Endothelial cell of umbilical vein (primary cell): Measurements from ENCODE around the gene SLC24A3. TPM values are rescaled to one million over a fixed set of nuclear protein-coding genes. Genes with fewer than 3 reads are reported as not detected.

Experiments used
- BruUV-seq: library from RNA; stranded (reverse); fragments of 400-500 nt; replicated peaks from 2 replicates; lab custom pipeline; 2021; lab: Mats Ljungman, UMichigan
- CTCF ChIA-PET: fragments of 300-600, 350-600 bp; sonication (Branson Sonifier 250); formaldehyde crosslinking; loops from one replicate; lab custom pipeline; 2021; ENCODE audit warnings: antibody characterized with exemption, inconsistent platforms; lab: Charles Lee
- POLR2A ChIA-PET: fragments of 300-600, 350-600 bp; sonication (Branson Sonifier 250); formaldehyde crosslinking; loops from one replicate; lab custom pipeline; 2021; ENCODE audit warnings: antibody characterized with exemption, inconsistent platforms; lab: Charles Lee
- DNase-seq: peaks from one replicate; pipeline ENCODE4 v3.0.0-alpha.2; 2011; ENCODE audit warnings: low read depth, low spot score
- FAIRE-seq: peaks from 2 replicates; lab custom pipeline; 2011; peaks lifted over from hg19 to GRCh38; lab: Jason Lieb, UNC
- H2AFZ ChIP-seq: 2 replicates; pipeline ENCODE4 v1.6.0; 2012; ENCODE audit warnings: low read depth, low read length, control low read depth, inconsistent platforms
- H3K27ac ChIP-seq: 2 replicates; pipeline ENCODE4 v1.5.1; 2011; ENCODE audit warnings: low read depth, mild to moderate bottlenecking, control low read depth, low read length, moderate library complexity; ENCODE audit not compliant: insufficient read depth
- H3K27me3 ChIP-seq, 2 experiments: 2 replicates each; pipeline versions ENCODE4 v1.6.0 to v1.6.1; 2011; ENCODE audit warnings: low read length in 2 of 2, mixed read lengths in 1 of 2; ENCODE audit not compliant: control insufficient read depth in 2 of 2, insufficient read depth in 2 of 2
- H3K36me3 ChIP-seq, 2 experiments: 2 replicates in 1 of 2; 3 replicates in 1 of 2; pipeline ENCODE4 v1.5.1; 2011; ENCODE audit warnings: low read length in 2 of 2, mild to moderate bottlenecking in 1 of 2, moderate library complexity in 1 of 2; ENCODE audit not compliant: control insufficient read depth in 2 of 2, insufficient read depth in 2 of 2; ENCODE audit errors: extremely low read depth in 1 of 2
- H3K4me1 ChIP-seq: 3 replicates; pipeline ENCODE4 v1.5.1; 2011; ENCODE audit warnings: mild to moderate bottlenecking, low read length; ENCODE audit not compliant: control insufficient read depth, insufficient read depth; ENCODE audit errors: extremely low read depth
- H3K4me2 ChIP-seq: 2 replicates; pipeline ENCODE4 v1.6.1; 2011; ENCODE audit warnings: low read length, control low read depth, mixed read lengths; ENCODE audit not compliant: insufficient read depth
- H3K4me3 ChIP-seq, 3 experiments: fragments of 200-600 bp in 1 of 3; sonication (generic), shearing (Covaris generic) in 1 of 3; replicated peaks in 1 of 3; 2 replicates each; pipeline ENCODE4 v1.5.1; 2011 to 2016; ENCODE audit warnings: control low read depth in 3 of 3, low read length in 3 of 3, mild to moderate bottlenecking in 2 of 3, inconsistent platforms in 1 of 3, low read depth in 1 of 3, moderate library complexity in 1 of 3; ENCODE audit not compliant: insufficient read depth in 1 of 3
- H3K79me2 ChIP-seq: 2 replicates; pipeline ENCODE4 v1.6.0; 2012; ENCODE audit warnings: low read length, inconsistent platforms; ENCODE audit not compliant: control insufficient read depth, insufficient read depth
- H3K9ac ChIP-seq: replicated peaks from 2 replicates; pipeline ENCODE3; 2011; ENCODE audit warnings: low read length, control low read depth; ENCODE audit not compliant: insufficient read depth; ENCODE audit errors: extremely low read depth
- H3K9me1 ChIP-seq: replicated peaks from 3 replicates; pipeline ENCODE4 v1.6.0; 2011; ENCODE audit warnings: mild to moderate bottlenecking, low read length; ENCODE audit not compliant: control insufficient read depth, insufficient read depth; ENCODE audit errors: extremely low read depth
- H3K9me3 ChIP-seq: replicated peaks from 2 replicates; pipeline ENCODE4 v1.5.1; 2012; ENCODE audit warnings: low read length, inconsistent platforms; ENCODE audit not compliant: control insufficient read depth, insufficient read depth
- H4K20me1 ChIP-seq: replicated peaks from 2 replicates; pipeline ENCODE3; 2011; ENCODE audit warnings: mild to moderate bottlenecking, low read length; ENCODE audit not compliant: control insufficient read depth, insufficient read depth; ENCODE audit errors: extremely low read depth
- EZH2 ChIP-seq: IDR thresholded peaks from 2 replicates; pipeline ENCODE4 v1.6.1; 2012; ENCODE audit warnings: borderline replicate concordance, low read depth, mild to moderate bottlenecking, moderate library complexity, low read length, inconsistent platforms; ENCODE audit not compliant: severe bottlenecking
- FOS ChIP-seq: IDR thresholded peaks from 2 replicates; pipeline ENCODE4 v1.6.1; 2011; ENCODE audit warnings: mild to moderate bottlenecking, low read length, moderate library complexity, borderline replicate concordance; ENCODE audit not compliant: insufficient read depth
- GATA2 ChIP-seq: IDR thresholded peaks from 2 replicates; pipeline ENCODE4 v1.7.0; 2011; ENCODE audit warnings: low read depth, mild to moderate bottlenecking, moderate library complexity, mixed read lengths, low read length; ENCODE audit not compliant: insufficient read length, insufficient read depth
- JUN ChIP-seq: IDR thresholded peaks from 2 replicates; pipeline ENCODE4 v1.6.1; 2011; ENCODE audit warnings: borderline replicate concordance, low read depth; ENCODE audit not compliant: insufficient read length, insufficient read depth
- MYC ChIP-seq: IDR thresholded peaks from one replicate; pipeline ENCODE4 v1.6.1; 2011; ENCODE audit warnings: mild to moderate bottlenecking, low read depth, low read length
- POLR2A ChIP-seq: IDR thresholded peaks from 2 replicates; pipeline ENCODE4 v1.6.1; 2012; ENCODE audit warnings: low read depth, mild to moderate bottlenecking, control low read depth, low read length
- POLR2AphosphoS5 ChIP-seq: IDR thresholded peaks from 2 replicates; pipeline ENCODE4 v1.6.1; 2012; ENCODE audit warnings: low read depth, mild to moderate bottlenecking, control low read depth, low read length, moderate library complexity; ENCODE audit not compliant: insufficient read depth
- dilution Hi-C: fragments of 300-500 bp; cut with MboI; formaldehyde crosslinking; loops from one replicate; pipeline ENCODE4 v1.15.0; 2019; ENCODE audit warnings: low sequenced_read_pairs; ENCODE audit not compliant: extremely low pct_ligation_motif_present
- intact Hi-C: fragments of 100-400 bp; cut with micrococcal nuclease; formaldehyde crosslinking; loops from one replicate; pipeline ENCODE4 v1.10.0; 2022
- polyA plus RNA-seq, 4 experiments: library from polyadenylated mRNA; depleted of rRNA in 3 of 4; stranded (reverse) in 3 of 4; unstranded in 1 of 4; fragments of >200 nt; gene quantifications; 2 replicates each; pipeline versions ENCODE4 v1.2.1 to v1.2.3, GENCODE V29; 2011 to 2012; ENCODE audit warnings: missing spikeins in 1 of 4
- total RNA-seq: library from RNA; stranded (reverse); gene quantifications from 2 replicates; pipeline ENCODE4 v1.2.3, GENCODE V29; 2021
- TF ChIP-seq, protein P1 (sequence below): IDR thresholded peaks from 2 replicates; pipeline ENCODE4 v1.6.1; 2011; ENCODE audit not compliant: insufficient read depth, insufficient read length
- TF ChIP-seq, protein P2 (sequence below), 2 donors: IDR thresholded peaks; 1 replicate in 1 of 2; 2 replicates in 1 of 2; pipeline ENCODE4 v1.5.1; 2011; ENCODE audit warnings: low read length in 2 of 2, mild to moderate bottlenecking in 2 of 2, moderate library complexity in 2 of 2, control low read depth in 1 of 2, inconsistent platforms in 1 of 2, low read depth in 1 of 2; ENCODE audit not compliant: insufficient read depth in 1 of 2; ENCODE audit errors: extremely low read depth in 1 of 2

The SLC24A3 gene
- total and polyA plus RNA-seq, 2 donors (not counting 3 experiments of a cell fraction or from before 2014, with no cell fraction given), result not detected

DNA sequence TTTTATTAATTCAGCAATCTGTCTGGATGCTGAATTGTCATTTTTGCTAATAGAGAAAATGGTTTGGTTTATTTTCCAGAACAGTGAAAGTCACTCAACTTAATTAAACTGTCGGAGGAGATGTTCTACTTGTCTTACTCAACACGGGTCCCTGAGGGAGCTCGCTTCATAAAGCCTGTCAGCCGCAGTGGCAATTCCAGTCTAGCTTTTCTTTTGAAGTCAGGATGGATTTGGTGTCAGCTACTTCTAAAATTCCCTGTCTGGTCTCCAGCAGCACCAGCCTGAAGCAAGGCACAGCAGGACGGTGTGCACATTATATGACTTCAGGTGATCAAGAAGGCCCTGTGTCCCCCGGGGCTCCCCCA, 261.5 kb downstream of the SLC24A3 start:
- BruUV-seq, result no TSS peak
- no peak overlapping the region for H3K4me3 ChIP-seq
- intact Hi-C loops, result no loop called here
- ChIA-PET CTCF (no interaction called here), POLR2A (no interaction called here)
- no peak overlapping the region for H2AFZ ChIP-seq
- FAIRE-seq (no peak), DNase-seq (no peak)
- no peaks in the 10 kb centered on the region for H3K27me3 ChIP-seq
- no peak overlapping the region for H3K4me2 ChIP-seq
- H3K27ac ChIP-seq, result no peak overlapping the region
- H3K36me3 ChIP-seq, result no peaks in the 10 kb centered on the region
- no peaks in the 10 kb centered on the region for H4K20me1 ChIP-seq
- TF ChIP-seq JUN (no peak), EZH2 (no peak), POLR2AphosphoS5 (no peak), GATA2 (no peak), FOS (no peak), MYC (no peak), POLR2A (no peak)
- TF ChIP-seq, protein P1, sequence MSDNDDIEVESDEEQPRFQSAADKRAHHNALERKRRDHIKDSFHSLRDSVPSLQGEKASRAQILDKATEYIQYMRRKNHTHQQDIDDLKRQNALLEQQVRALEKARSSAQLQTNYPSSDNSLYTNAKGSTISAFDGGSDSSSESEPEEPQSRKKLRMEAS, result no peak
- TF ChIP-seq, protein P2, sequence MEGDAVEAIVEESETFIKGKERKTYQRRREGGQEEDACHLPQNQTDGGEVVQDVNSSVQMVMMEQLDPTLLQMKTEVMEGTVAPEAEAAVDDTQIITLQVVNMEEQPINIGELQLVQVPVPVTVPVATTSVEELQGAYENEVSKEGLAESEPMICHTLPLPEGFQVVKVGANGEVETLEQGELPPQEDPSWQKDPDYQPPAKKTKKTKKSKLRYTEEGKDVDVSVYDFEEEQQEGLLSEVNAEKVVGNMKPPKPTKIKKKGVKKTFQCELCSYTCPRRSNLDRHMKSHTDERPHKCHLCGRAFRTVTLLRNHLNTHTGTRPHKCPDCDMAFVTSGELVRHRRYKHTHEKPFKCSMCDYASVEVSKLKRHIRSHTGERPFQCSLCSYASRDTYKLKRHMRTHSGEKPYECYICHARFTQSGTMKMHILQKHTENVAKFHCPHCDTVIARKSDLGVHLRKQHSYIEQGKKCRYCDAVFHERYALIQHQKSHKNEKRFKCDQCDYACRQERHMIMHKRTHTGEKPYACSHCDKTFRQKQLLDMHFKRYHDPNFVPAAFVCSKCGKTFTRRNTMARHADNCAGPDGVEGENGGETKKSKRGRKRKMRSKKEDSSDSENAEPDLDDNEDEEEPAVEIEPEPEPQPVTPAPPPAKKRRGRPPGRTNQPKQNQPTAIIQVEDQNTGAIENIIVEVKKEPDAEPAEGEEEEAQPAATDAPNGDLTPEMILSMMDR (IDR thresholded peaks at IDR 0.05; ENCODE audit: extremely low read depth in 1 of 2, insufficient read depth in 1 of 2, low read depth in 1 of 2, low read length in 2 of 2), result no peak
- dilution Hi-C loops, result no loop called here
- no peaks in the 10 kb centered on the region for H3K9me3 ChIP-seq
- H3K9ac ChIP-seq, result no peak overlapping the region
- no peaks in the 10 kb centered on the region for H3K4me1 ChIP-seq
- H3K79me2 ChIP-seq, result no peaks in the 10 kb centered on the region
- no peaks in the 10 kb centered on the region for H3K9me1 ChIP-seq
